DOHH2 (cell line): Measurements from ENCODE around the gene TPGS2.

Experiments used
- H3F3A ChIP-seq: fragments of 200-600 bp; sonication (generic), shearing (Covaris generic); 2 replicates; pipeline ENCODE4 v1.6.0; 2016; ENCODE audit warnings: antibody characterized with exemption, mild to moderate bottlenecking; ENCODE audit not compliant: control insufficient read depth, insufficient read depth
- H3K27ac ChIP-seq: fragments of 200-600 bp; sonication (generic); 2 replicates; pipeline ENCODE4 v1.5.1; 2014; ENCODE audit warnings: low read depth, mild to moderate bottlenecking, low read length, moderate library complexity
- H3K27me3 ChIP-seq: fragments of 200-600 bp; sonication (generic); 2 replicates; pipeline ENCODE4 v1.6.1; 2014; ENCODE audit warnings: mild to moderate bottlenecking, low read length, mixed read lengths; ENCODE audit not compliant: control insufficient read depth
- H3K36me3 ChIP-seq: fragments of 200-600 bp; sonication (generic); 2 replicates; pipeline ENCODE4 v1.6.1; 2014; ENCODE audit warnings: mild to moderate bottlenecking, low read length, moderate library complexity, mixed read lengths; ENCODE audit not compliant: control insufficient read depth
- H3K4me1 ChIP-seq: fragments of 200-600 bp; sonication (generic); 2 replicates; pipeline ENCODE4 v1.6.1; 2014; ENCODE audit warnings: mild to moderate bottlenecking, low read length, mixed read lengths; ENCODE audit not compliant: control insufficient read depth
- H3K4me2 ChIP-seq: fragments of 200-600 bp; sonication (generic); 2 replicates; pipeline ENCODE4 v1.6.0; 2014; ENCODE audit warnings: mild to moderate bottlenecking, low read length, moderate library complexity
- H3K4me3 ChIP-seq: fragments of 200-600 bp; sonication (generic); 2 replicates; pipeline ENCODE4 v1.5.1; 2014; ENCODE audit warnings: mild to moderate bottlenecking, low read length, mixed read lengths
- H3K79me2 ChIP-seq: fragments of 200-600 bp; sonication (generic); 2 replicates; pipeline ENCODE4 v1.6.1; 2014; ENCODE audit warnings: mild to moderate bottlenecking, low read length, mixed read lengths; ENCODE audit not compliant: control insufficient read depth
- H3K9me2 ChIP-seq: fragments of 200-600 bp; sonication (generic); replicated peaks from 2 replicates; pipeline ENCODE4 v1.6.1; 2014; ENCODE audit warnings: mild to moderate bottlenecking, low read length, mixed read lengths; ENCODE audit not compliant: control insufficient read depth
- H3K9me3 ChIP-seq: fragments of 200-600 bp; sonication (generic); 2 replicates; pipeline ENCODE4 v1.6.1; 2014; ENCODE audit warnings: antibody characterized with exemption, low read length, mixed read lengths; ENCODE audit not compliant: control insufficient read depth, insufficient read depth
- H4K20me1 ChIP-seq: fragments of 200-600 bp; sonication (generic); 2 replicates; pipeline ENCODE4 v1.6.0; 2014; ENCODE audit warnings: low read depth, mild to moderate bottlenecking, antibody characterized with exemption, low read length, moderate library complexity; ENCODE audit not compliant: control insufficient read depth, insufficient read depth
- EZH2phosphoT487 ChIP-seq: fragments of 200-600 bp; sonication (generic); IDR thresholded peaks from 2 replicates; pipeline ENCODE4 v1.6.1; 2017; ENCODE audit warnings: borderline replicate concordance, mild to moderate bottlenecking, antibody characterized with exemption, low read length, moderate library complexity, mixed read lengths
- TF ChIP-seq, protein P1 (sequence below): fragments of 200-600 bp; sonication (generic); IDR thresholded peaks from one replicate; pipeline ENCODE4 v1.5.1; 2014; ENCODE audit warnings: antibody characterized with exemption, mild to moderate bottlenecking, low read depth, low read length; ENCODE audit not compliant: poor library complexity, severe bottlenecking

The TPGS2 gene

GRCh38 chr18:36777566-36777965 is 51.2 kb downstream of the TPGS2 start:
- Histone ChIP-seq H3K36me3 (peaks cover 3% of the 10 kb centered on the region; the same call in 1 of the 2 replicates), H3F3A (no peaks in the 10 kb centered on the region), H4K20me1 (no peaks in the 10 kb centered on the region), H3K27ac (no peak overlapping the region), H3K9me3 (no peaks in the 10 kb centered on the region), H3K4me2 (no peak overlapping the region), H3K27me3 (no peaks in the 10 kb centered on the region), H3K4me1 (no peaks in the 10 kb centered on the region), H3K4me3 (no peak overlapping the region), H3K9me2 (no peaks in the 10 kb centered on the region), H3K79me2 (no peaks in the 10 kb centered on the region)
- TF ChIP-seq, protein P1, sequence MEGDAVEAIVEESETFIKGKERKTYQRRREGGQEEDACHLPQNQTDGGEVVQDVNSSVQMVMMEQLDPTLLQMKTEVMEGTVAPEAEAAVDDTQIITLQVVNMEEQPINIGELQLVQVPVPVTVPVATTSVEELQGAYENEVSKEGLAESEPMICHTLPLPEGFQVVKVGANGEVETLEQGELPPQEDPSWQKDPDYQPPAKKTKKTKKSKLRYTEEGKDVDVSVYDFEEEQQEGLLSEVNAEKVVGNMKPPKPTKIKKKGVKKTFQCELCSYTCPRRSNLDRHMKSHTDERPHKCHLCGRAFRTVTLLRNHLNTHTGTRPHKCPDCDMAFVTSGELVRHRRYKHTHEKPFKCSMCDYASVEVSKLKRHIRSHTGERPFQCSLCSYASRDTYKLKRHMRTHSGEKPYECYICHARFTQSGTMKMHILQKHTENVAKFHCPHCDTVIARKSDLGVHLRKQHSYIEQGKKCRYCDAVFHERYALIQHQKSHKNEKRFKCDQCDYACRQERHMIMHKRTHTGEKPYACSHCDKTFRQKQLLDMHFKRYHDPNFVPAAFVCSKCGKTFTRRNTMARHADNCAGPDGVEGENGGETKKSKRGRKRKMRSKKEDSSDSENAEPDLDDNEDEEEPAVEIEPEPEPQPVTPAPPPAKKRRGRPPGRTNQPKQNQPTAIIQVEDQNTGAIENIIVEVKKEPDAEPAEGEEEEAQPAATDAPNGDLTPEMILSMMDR: no peak
- TF ChIP-seq EZH2phosphoT487: no peak

DNA sequence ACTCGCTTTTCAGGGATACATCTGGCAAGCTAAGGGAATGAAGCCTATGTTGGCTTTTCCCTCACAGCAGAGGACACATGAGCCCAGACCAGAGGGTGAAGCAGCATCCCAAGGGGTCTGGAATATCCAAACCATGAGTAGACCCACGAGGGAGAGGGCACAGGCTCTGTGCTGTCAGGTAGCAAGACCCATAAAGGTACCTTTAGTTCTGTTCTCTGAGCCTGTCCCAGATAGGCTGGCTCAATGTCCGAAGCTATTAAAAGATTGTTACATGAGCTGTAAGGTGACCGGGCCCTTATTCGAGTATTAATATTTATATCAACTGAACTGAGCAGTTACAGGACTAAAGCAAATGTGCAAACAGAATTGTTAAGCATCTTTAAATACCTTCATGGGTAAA is 52.2 kb downstream of the TPGS2 start:
- H3K27ac ChIP-seq: no peak overlapping the region
- H3K9me3 ChIP-seq: peaks cover 2% of the 10 kb centered on the region; the same call in 1 of the 2 replicates
- H3K9me2 ChIP-seq: no peaks in the 10 kb centered on the region
- peaks cover 8% of the 10 kb centered on the region for H3K36me3 ChIP-seq
- no peak overlapping the region for H3K4me3 ChIP-seq
- no peak for TF ChIP-seq EZH2phosphoT487
- TF ChIP-seq, protein P1: no peak
- H4K20me1 ChIP-seq: no peaks in the 10 kb centered on the region
- H3K79me2 ChIP-seq: no peaks in the 10 kb centered on the region
- no peaks in the 10 kb centered on the region for H3K27me3 ChIP-seq
- no peak overlapping the region for H3K4me2 ChIP-seq
- H3K4me1 ChIP-seq: peaks cover 6% of the 10 kb centered on the region
- H3F3A ChIP-seq: no peaks in the 10 kb centered on the region

- peaks cover 3% of the 10 kb centered on the region; the same call in 1 of the 2 replicates for H3K9me3 ChIP-seq
- no peaks in the 10 kb centered on the region for H3K9me2 ChIP-seq
- no peak overlapping the region for H3K27ac ChIP-seq
- no peak overlapping the region for H3K4me3 ChIP-seq
- TF ChIP-seq EZH2phosphoT487: no peak
- TF ChIP-seq, protein P1: no peak
- no peaks in the 10 kb centered on the region for H3K79me2 ChIP-seq
- no peaks in the 10 kb centered on the region for H4K20me1 ChIP-seq
- H3K36me3 ChIP-seq: peaks cover 14% of the 10 kb centered on the region
- peaks cover 18% of the 10 kb centered on the region for H3K4me1 ChIP-seq
- H3K27me3 ChIP-seq: no peaks in the 10 kb centered on the region
- H3F3A ChIP-seq: no peaks in the 10 kb centered on the region
- no peak overlapping the region for H3K4me2 ChIP-seq
Measured at GRCh38 chr18:36775396-36775795, 53.4 kb downstream of the TPGS2 start.

GRCh38 chr18:36772241-36772723 is 56.5 kb downstream of the TPGS2 start:
- H3K36me3 ChIP-seq: peaks cover 13% of the 10 kb centered on the region
- H3K27me3 ChIP-seq: no peaks in the 10 kb centered on the region
- H3F3A ChIP-seq: no peaks in the 10 kb centered on the region
- no peak overlapping the region for H3K27ac ChIP-seq
- H3K79me2 ChIP-seq: no peaks in the 10 kb centered on the region
- no peaks in the 10 kb centered on the region for H3K9me2 ChIP-seq
- H4K20me1 ChIP-seq: no peaks in the 10 kb centered on the region
- H3K9me3 ChIP-seq: peaks cover 3% of the 10 kb centered on the region; the same call in 1 of the 2 replicates
- TF ChIP-seq, protein P1: no peak
- TF ChIP-seq EZH2phosphoT487: no peak
- no peak overlapping the region for H3K4me2 ChIP-seq
- H3K4me3 ChIP-seq: no peak overlapping the region
- peaks cover 22% of the 10 kb centered on the region for H3K4me1 ChIP-seq
